A549 treated with AZD2906 at 1 μM for 4 hours (cell line): Measurements from ENCODE around the gene BRDT. TPM values are rescaled to one million over a fixed set of nuclear protein-coding genes. Genes with fewer than 3 reads are reported as not detected.

Experiments used
- total RNA-seq: library from RNA; stranded (reverse); fragments of 200-300 nt; extraction: Qiagen RNA extraction; gene quantifications from 5 replicates; pipeline ENCODE4 v1.2.3, GENCODE V29; 2022

BRDT gene
- not detected in 5 replicates for total RNA-seq

DNA sequence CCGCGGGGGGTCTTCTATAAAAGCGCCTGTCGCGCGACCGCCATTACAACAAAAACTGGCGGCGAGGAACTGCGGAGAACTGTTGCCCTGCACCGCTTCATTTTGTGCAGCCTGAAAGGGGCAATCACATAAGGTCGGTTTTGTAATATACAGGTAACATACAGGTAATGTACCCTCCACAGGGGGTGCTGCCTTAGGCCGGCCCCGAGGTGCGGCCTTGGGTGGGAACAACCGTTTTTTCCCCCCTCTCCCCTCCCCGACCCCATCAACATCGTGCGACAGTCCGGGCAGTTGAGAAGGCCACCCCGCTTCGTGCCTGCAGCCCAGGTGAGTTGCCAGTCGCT lies at the start of gene BRDT:
TSS of gene BRDT (plus strand) at position 46 of the 344 bp plus-strand sequence. CDS start 13,354 bp downstream, outside the sequence.

Other genes starting within 250 kb of the BRDT start
- 6.5 to 10.2 TPM (median 7.8 TPM) in 5 replicates for gene TGFBR3, start 63.2 kb upstream of the BRDT start, total RNA-seq
- gene EPHX4, start 80.6 kb downstream of the BRDT start, total RNA-seq = 0.56 to 0.85 TPM (median 0.64 TPM) in 5 replicates
- gene SETSIP, start 126.0 kb downstream of the BRDT start, total RNA-seq = not detected in 5 replicates
- gene BTBD8, start 130.9 kb downstream of the BRDT start, total RNA-seq = 0.36 to 0.86 TPM (median 0.49 TPM) in 5 replicates